Loucy (cell line): ENCODE results near the gene KCNMB2.

ENCODE experiments used
- H2AFZ ChIP-seq: fragments of 200-600 bp; sonication (generic); 2 replicates; pipeline ENCODE4 v1.6.0; 2016; ENCODE audit warnings: antibody characterized with exemption, mild to moderate bottlenecking, low read length, moderate library complexity
- H3F3A ChIP-seq: fragments of 200-600 bp; 2 replicates; pipeline ENCODE4 v1.6.0; 2016; ENCODE audit warnings: antibody characterized with exemption, low read depth, mild to moderate bottlenecking
- H3K27me3 ChIP-seq: fragments of 200-600 bp; sonication (generic); 2 replicates; pipeline ENCODE4 v1.6.1; 2014; ENCODE audit warnings: low read length, mild to moderate bottlenecking; ENCODE audit not compliant: insufficient read depth, poor library complexity, severe bottlenecking
- H3K36me3 ChIP-seq: fragments of 200-600 bp; sonication (generic); 2 replicates; pipeline ENCODE4 v1.6.1; 2016; ENCODE audit warnings: low read length; ENCODE audit not compliant: insufficient read depth
- H3K4me1 ChIP-seq: fragments of 200-600 bp; sonication (generic); 2 replicates; pipeline ENCODE4 v1.5.1; 2014; ENCODE audit warnings: low read length, mild to moderate bottlenecking; ENCODE audit not compliant: insufficient read depth, poor library complexity, severe bottlenecking
- H3K4me2 ChIP-seq: fragments of 200-600 bp; sonication (generic); 2 replicates; pipeline ENCODE4 v1.6.0; 2014; ENCODE audit warnings: antibody characterized with exemption, low read length, low read depth, mild to moderate bottlenecking; ENCODE audit not compliant: poor library complexity, severe bottlenecking
- H3K4me3 ChIP-seq: fragments of 200-600 bp; sonication (generic); 2 replicates; pipeline ENCODE4 v1.5.1; 2014; ENCODE audit warnings: low read length, mild to moderate bottlenecking, mixed read lengths; ENCODE audit not compliant: poor library complexity, severe bottlenecking
- H3K79me2 ChIP-seq: fragments of 200-600 bp; sonication (generic); 2 replicates; pipeline ENCODE4 v1.6.1; 2014; ENCODE audit warnings: low read length; ENCODE audit not compliant: insufficient read depth
- H3K9ac ChIP-seq: fragments of 200-600 bp; sonication (generic); 2 replicates; pipeline ENCODE4 v1.6.0; 2014; ENCODE audit warnings: mild to moderate bottlenecking, low read depth, low read length, moderate library complexity; ENCODE audit not compliant: poor library complexity, severe bottlenecking
- H3K9me2 ChIP-seq: fragments of 200-600 bp; sonication (generic); replicated peaks from 2 replicates; pipeline ENCODE4 v1.6.1; 2016; ENCODE audit warnings: low read depth, low read length, mixed read lengths
- H3K9me3 ChIP-seq: fragments of 200-600 bp; sonication (generic); 2 replicates; pipeline ENCODE4 v1.6.1; 2014; ENCODE audit warnings: mild to moderate bottlenecking, antibody characterized with exemption, low read length, low read depth; ENCODE audit not compliant: insufficient read depth
- H4K20me1 ChIP-seq: fragments of 200-600 bp; sonication (generic); 2 replicates; pipeline ENCODE4 v1.6.0; 2014; ENCODE audit warnings: antibody characterized with exemption, low read length, mild to moderate bottlenecking; ENCODE audit not compliant: insufficient read depth, poor library complexity, severe bottlenecking
- EZH2phosphoT487 ChIP-seq: fragments of 200-600 bp; IDR thresholded peaks from 2 replicates; pipeline ENCODE4 v1.6.1; 2018; ENCODE audit warnings: antibody characterized with exemption, mild to moderate bottlenecking, moderate library complexity, borderline replicate concordance
- TF ChIP-seq, protein P1 (sequence below): fragments of 200-600 bp; sonication (generic); conservative IDR thresholded peaks from 2 replicates; pipeline ENCODE4 v1.5.1; 2014; ENCODE audit warnings: mild to moderate bottlenecking, antibody characterized with exemption, low read length

The KCNMB2 gene

DNA sequence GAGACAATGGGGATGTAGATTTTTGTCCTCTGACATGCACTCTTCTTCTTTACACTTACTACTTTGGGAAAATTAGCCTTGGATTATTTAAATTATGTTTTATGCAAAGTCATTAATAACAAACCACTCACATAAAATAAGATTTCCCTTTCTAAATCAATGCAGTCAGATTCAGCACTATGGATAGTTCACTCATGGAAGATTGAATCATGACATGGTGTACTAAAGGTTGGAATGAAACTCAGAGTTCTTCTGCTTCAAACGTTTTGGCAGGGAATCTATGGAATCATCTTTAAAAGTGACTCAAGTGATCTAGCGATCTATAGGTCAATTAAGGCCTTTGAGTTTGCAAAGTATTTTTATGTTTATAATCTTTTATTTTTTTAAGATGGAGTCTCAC lies 154.3 kb downstream of the KCNMB2 start:
- Histone ChIP-seq H3K4me3 (no peak overlapping the region), H3K27me3 (no peaks in the 10 kb centered on the region), H2AFZ (no peak overlapping the region), H3F3A (no peaks in the 10 kb centered on the region), H3K9ac (no peak overlapping the region), H3K4me1 (no peaks in the 10 kb centered on the region), H3K9me3 (no peaks in the 10 kb centered on the region), H3K79me2 (no peaks in the 10 kb centered on the region), H4K20me1 (no peaks in the 10 kb centered on the region), H3K9me2 (no peaks in the 10 kb centered on the region), H3K4me2 (no peak overlapping the region), H3K36me3 (no peaks in the 10 kb centered on the region)
- TF ChIP-seq, protein P1, sequence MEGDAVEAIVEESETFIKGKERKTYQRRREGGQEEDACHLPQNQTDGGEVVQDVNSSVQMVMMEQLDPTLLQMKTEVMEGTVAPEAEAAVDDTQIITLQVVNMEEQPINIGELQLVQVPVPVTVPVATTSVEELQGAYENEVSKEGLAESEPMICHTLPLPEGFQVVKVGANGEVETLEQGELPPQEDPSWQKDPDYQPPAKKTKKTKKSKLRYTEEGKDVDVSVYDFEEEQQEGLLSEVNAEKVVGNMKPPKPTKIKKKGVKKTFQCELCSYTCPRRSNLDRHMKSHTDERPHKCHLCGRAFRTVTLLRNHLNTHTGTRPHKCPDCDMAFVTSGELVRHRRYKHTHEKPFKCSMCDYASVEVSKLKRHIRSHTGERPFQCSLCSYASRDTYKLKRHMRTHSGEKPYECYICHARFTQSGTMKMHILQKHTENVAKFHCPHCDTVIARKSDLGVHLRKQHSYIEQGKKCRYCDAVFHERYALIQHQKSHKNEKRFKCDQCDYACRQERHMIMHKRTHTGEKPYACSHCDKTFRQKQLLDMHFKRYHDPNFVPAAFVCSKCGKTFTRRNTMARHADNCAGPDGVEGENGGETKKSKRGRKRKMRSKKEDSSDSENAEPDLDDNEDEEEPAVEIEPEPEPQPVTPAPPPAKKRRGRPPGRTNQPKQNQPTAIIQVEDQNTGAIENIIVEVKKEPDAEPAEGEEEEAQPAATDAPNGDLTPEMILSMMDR, result no peak
- no peak for TF ChIP-seq EZH2phosphoT487

DNA sequence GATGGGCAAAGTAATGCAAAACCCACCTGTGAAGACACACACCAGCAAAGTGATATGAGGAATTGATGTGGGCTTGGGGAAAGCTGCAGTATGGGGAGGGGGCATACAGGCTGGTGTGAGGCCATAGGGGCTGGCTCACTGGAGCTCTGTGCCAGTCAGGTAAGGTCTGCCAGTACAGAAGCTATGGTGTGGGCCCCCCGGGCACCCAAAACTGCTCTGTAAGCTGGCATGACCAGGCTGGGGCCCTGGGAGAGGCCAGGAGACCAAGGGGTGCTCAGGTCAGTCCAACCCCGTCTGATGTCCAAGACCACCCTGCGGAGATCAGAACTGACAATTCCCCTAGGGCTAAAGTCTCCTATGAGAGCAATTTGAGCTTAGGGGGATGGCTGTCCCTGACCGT lies 163.1 kb downstream of the KCNMB2 start:
- H3K9me2 ChIP-seq, result no peaks in the 10 kb centered on the region
- no peak overlapping the region for H2AFZ ChIP-seq
- no peak for TF ChIP-seq EZH2phosphoT487
- TF ChIP-seq, protein P1, result no peak
- H3K27me3 ChIP-seq, result no peaks in the 10 kb centered on the region
- no peaks in the 10 kb centered on the region for H3K4me1 ChIP-seq
- no peak overlapping the region for H3K4me3 ChIP-seq
- no peak overlapping the region for H3K4me2 ChIP-seq
- no peaks in the 10 kb centered on the region for H3K79me2 ChIP-seq
- no peak overlapping the region for H3K9ac ChIP-seq
- H3K9me3 ChIP-seq, result no peaks in the 10 kb centered on the region
- H3F3A ChIP-seq, result no peaks in the 10 kb centered on the region
- no peaks in the 10 kb centered on the region for H4K20me1 ChIP-seq
- no peaks in the 10 kb centered on the region for H3K36me3 ChIP-seq

DNA sequence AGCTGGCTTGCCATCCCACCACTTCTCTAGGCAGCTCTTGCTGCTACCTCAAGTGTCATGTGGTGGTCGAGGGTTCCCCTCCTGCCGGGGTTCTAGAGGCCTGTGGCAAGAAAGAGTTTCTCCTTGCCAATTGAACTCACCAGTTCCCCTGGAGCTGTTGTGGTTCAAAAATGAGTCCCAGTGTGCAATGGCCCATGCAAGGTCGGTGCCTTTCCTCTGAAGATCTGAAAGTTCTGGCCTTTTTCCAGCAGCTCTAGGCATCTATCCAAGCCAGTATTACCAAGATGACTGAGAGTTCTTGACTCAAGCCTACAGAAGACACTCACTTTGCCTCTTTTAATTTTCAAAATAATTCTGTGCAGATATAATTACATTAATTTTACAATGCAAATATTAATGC lies 163.6 kb downstream of the KCNMB2 start:
- Histone ChIP-seq H3K9me2 (no peaks in the 10 kb centered on the region), H3K4me2 (no peak overlapping the region), H3K27me3 (no peaks in the 10 kb centered on the region), H3K9me3 (no peaks in the 10 kb centered on the region), H3K79me2 (no peaks in the 10 kb centered on the region), H3K4me1 (no peaks in the 10 kb centered on the region), H3K4me3 (no peak overlapping the region), H3K9ac (no peak overlapping the region), H3K36me3 (no peaks in the 10 kb centered on the region), H3F3A (no peaks in the 10 kb centered on the region), H4K20me1 (no peaks in the 10 kb centered on the region), H2AFZ (no peak overlapping the region)
- TF ChIP-seq EZH2phosphoT487, result no peak
- TF ChIP-seq, protein P1, result no peak
